ENCODE data around the gene ELL.
A peak's percentile ranks its signal among the peaks of the same experiment; 100 is the strongest.

The ELL gene

DNA sequence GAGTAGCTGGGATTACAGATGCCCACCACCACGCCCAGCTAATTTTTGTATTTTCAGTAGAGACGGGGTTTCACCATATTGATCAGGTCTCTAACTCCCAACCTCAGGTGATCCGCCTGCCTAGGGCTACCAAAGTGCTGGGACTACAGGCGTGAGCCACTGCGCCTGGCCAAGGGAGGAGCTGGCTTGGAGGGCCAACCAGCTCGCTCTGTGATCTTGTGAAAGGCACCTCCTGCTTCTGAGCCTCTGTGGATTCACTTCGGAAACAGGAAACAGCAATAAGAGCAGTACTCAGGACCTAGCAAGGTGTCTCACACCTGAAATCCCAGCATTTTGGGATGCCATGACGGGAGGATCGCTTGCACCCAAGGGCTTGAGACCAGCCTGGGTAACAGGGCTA is 2.0 kb upstream of the ELL start:
- TF ChIP-seq MAX (IDR thresholded peaks at IDR 0.05) (no peak), CEBPB (IDR thresholded peaks at IDR 0.05) (no peak), YY1 (IDR thresholded peaks at IDR 0.05; ENCODE audit: low read depth) (no peak), REST (IDR thresholded peaks at IDR 0.05; ENCODE audit: low read depth) (no peak), EP300 (IDR thresholded peaks at IDR 0.05; ENCODE audit: borderline replicate concordance) (no peak), TEAD4 (IDR thresholded peaks at IDR 0.05) (no peak), TCF12 (IDR thresholded peaks at IDR 0.05; ENCODE audit: low read depth) (no peak), RAD21 (IDR thresholded peaks at IDR 0.05; ENCODE audit: low read depth) (no peak), CREB1 (IDR thresholded peaks at IDR 0.05; ENCODE audit: low read depth) (no peak), TAF1 (IDR thresholded peaks at IDR 0.05; ENCODE audit: low read depth) (no peak), EGR1 (IDR thresholded peaks at IDR 0.05) (no peak), FOXM1 (IDR thresholded peaks at IDR 0.05; ENCODE audit: borderline replicate concordance, low read depth) (no peak), NFIC (IDR thresholded peaks at IDR 0.05) (no peak), ZBTB7A (IDR thresholded peaks at IDR 0.05; ENCODE audit: low read depth) (no peak)
- TF ChIP-seq, protein P1, sequence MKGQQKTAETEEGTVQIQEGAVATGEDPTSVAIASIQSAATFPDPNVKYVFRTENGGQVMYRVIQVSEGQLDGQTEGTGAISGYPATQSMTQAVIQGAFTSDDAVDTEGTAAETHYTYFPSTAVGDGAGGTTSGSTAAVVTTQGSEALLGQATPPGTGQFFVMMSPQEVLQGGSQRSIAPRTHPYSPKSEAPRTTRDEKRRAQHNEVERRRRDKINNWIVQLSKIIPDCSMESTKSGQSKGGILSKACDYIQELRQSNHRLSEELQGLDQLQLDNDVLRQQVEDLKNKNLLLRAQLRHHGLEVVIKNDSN (IDR thresholded peaks at IDR 0.05), result no peak

DNA sequence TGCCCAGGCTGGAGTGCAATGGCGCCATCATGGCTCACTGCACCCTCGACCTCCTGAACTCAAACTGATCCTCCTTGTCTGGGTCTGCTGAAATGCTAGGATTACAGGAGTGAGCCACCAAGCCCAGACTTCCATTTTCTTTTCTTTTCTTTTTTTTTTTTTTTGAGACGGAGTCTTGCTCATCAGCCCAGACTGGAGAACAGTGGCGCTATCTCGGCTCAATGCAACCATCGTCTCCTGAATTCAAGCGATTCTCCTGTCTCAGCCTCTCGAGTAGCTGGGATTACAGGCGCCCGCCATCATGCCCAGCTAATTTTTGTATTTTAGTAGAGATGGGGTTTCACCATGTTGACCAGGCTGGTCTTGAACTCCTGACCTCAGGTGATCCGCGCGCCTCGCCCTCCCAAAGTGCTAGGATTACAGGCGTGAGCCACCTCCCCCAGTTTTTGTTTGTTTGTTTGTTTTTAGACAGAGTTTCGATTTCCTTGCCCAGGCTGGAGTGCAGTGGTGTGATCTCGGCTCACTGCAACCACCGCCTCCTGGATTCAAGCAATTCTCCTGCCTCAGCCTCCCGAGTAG is 1.1 kb upstream of the ELL start:
- TF ChIP-seq YY1 (IDR thresholded peaks at IDR 0.05; ENCODE audit: low read depth), result peak; percentile 52; the same call in 1 of the 2 replicates

DNA sequence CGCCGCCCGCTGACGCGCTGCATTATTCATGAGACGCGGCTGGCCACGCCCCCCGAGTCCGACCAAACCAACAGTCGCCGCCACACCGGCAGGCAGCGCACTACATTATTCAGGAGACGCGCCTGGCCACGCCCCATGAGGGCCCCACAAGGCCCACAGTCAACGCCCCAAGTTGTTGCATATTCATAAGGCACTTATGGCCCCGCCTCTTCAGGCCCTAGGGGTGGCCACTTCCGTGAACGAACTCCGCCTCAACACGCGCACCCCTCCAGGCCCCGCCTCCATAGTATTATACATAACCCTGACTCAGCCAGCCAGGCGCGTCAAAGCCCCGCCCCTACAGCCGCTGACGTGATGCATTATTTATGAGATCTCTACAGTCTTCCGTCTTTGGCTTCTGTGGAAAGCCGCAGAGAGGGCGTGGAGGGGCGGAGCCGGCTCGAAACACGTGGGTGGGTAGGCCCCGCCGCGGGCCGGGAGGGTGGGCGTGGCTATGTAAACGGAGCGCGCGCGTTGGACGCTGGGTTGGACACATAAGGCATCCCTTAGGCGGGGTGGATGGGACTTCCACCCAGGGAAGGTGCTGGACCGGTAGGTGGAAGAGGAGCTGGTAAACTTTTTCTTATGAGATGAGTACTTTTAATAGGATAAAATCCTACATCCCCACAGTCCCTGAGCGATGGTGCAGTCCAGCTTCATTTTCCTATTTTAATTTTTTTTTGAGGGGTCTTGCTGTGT is 423 bp upstream of the ELL start:
- TF ChIP-seq, protein P1 (IDR thresholded peaks at IDR 0.05), result peak; percentile 78
- peak; percentile 64; the same call in 1 of the 2 replicates for TF ChIP-seq CREB1 (IDR thresholded peaks at IDR 0.05; ENCODE audit: low read depth)
- peak; percentile 20 for TF ChIP-seq MAX (IDR thresholded peaks at IDR 0.05)
- TF ChIP-seq NFIC (IDR thresholded peaks at IDR 0.05), result no peak

DNA sequence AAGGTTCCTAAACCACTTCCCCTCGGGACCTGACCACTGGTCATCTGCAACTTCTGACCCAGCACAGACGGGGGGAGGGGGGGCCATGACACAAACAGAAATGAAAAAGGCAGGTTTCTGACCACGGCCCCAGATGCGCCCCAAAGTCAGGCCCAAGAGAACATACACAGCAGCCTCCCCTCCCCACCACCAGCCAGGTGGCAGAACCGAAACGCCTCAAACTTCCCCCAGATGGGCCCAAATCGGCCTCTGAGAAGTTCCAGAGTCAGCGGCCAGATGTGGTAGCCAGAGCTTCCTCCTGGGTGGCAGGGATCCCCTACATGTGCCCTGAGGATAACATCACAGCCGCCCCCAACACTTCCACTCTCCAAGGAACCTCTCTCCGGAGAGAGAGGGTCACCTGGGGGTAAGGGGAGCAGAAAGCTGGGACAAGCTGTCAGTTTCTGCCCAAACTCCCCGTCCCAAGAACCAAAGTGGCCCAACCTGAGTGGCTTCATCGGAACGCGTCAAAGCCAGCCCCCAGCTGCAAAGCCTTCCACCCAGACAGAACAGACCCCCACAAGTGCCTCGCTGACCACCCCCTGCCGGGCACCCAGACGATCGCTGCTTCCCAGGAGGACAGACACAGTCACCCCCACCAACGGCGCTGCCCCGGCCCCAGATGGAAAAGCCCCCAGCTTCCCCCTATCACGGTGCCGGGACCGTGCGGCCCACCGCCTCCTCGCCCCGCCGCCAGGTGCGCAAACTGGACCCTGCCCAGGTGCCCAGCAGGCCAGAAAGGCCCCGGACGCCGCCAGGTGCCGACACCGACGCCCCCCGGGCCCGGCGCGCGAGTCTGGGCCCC is 800 bp downstream of the ELL start:
- no peak for TF ChIP-seq EP300 (IDR thresholded peaks at IDR 0.05; ENCODE audit: borderline replicate concordance)
- TF ChIP-seq YY1 (IDR thresholded peaks at IDR 0.05; ENCODE audit: low read depth), result peak; percentile 5; the same call in 1 of the 2 replicates
- peak; percentile 11; the same call in 1 of the 2 replicates for TF ChIP-seq TCF12 (IDR thresholded peaks at IDR 0.05; ENCODE audit: low read depth)
- TF ChIP-seq TAF1 (IDR thresholded peaks at IDR 0.05; ENCODE audit: low read depth), result 0 out of 2 replicates have a peak, but pooled peaks have one; percentile 12

DNA sequence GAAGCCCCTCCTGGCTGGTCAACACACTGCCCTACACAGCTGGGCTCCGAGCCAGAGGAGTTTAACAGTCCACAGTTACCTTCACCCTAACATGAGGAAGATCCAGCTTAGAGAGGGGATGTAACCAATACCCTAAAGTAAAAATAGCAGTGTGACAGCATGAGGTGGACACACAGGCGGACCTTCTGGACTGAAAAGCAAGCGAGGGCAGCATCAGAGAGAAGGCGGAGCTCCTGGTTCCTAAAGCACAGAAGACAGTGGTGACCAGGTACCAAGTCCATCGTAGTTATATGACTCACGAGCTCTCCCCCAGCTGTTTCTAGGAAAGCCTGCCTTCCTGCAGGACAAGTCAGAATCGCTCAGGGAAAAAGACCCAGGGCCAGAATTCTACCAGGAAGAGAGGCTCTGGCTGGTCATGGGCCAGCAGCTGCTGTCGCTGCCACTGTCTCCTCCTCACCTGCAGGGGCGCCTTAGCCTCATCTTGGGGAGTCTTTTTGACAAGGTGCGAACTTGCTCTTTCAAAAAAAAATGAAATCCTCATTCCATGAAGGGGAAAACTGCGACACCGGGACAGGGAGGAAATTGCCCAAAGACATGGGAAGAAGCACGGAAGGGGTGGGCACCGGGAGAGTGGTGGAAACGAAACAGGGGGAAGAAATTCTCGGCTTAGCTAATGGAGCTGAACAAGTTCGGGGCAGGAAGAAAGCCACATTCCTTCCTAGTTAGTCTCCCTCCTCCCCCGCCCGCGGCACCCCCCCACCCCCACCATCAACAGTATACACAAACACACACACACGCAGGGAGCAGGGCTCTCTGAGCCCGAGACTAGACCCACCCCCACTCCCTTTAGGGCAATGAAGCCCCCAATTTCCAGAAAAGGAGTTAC is 1.7 kb downstream of the ELL start:
- no peak for TF ChIP-seq REST (IDR thresholded peaks at IDR 0.05; ENCODE audit: low read depth)
- TF ChIP-seq FOXM1 (IDR thresholded peaks at IDR 0.05; ENCODE audit: borderline replicate concordance, low read depth), result no peak
- TF ChIP-seq EP300 (IDR thresholded peaks at IDR 0.05; ENCODE audit: borderline replicate concordance), result no peak
- TF ChIP-seq NFIC (IDR thresholded peaks at IDR 0.05), result no peak
- TF ChIP-seq, protein P1 (IDR thresholded peaks at IDR 0.05), result no peak
- peak; percentile 52; the same call in 1 of the 2 replicates for TF ChIP-seq TAF1 (IDR thresholded peaks at IDR 0.05; ENCODE audit: low read depth)
- peak; percentile 11; the same call in 1 of the 2 replicates for TF ChIP-seq TCF12 (IDR thresholded peaks at IDR 0.05; ENCODE audit: low read depth)
- TF ChIP-seq EGR1 (IDR thresholded peaks at IDR 0.05), result no peak
- peak; percentile 8; the same call in 1 of the 2 replicates for TF ChIP-seq YY1 (IDR thresholded peaks at IDR 0.05; ENCODE audit: low read depth)
- TF ChIP-seq ZBTB7A (IDR thresholded peaks at IDR 0.05; ENCODE audit: low read depth), result no peak
- TF ChIP-seq CEBPB (IDR thresholded peaks at IDR 0.05), result no peak
- peak; percentile 58 for TF ChIP-seq RAD21 (IDR thresholded peaks at IDR 0.05; ENCODE audit: low read depth)
- TF ChIP-seq MAX (IDR thresholded peaks at IDR 0.05), result 0 out of 2 replicates have a peak, but pooled peaks have one; percentile 27
- peak; percentile 38 for TF ChIP-seq TEAD4 (IDR thresholded peaks at IDR 0.05)
- no peak for TF ChIP-seq CREB1 (IDR thresholded peaks at IDR 0.05; ENCODE audit: low read depth)

Data from Ishikawa (cell line).